HepG2 (cell line): Measurements from ENCODE around the gene SYTL2. TPM values are rescaled to one million over a fixed set of nuclear protein-coding genes. Genes with fewer than 3 reads are reported as not detected.

Experiments
- ATAC-seq: fragments of 200-7000 bp; cut with Tn5 transposase; 3 replicates; pipeline ENCODE4 v1.9.1; 2020; ENCODE audit warnings: mild to moderate bottlenecking, moderate library complexity
- BruUV-seq: library from RNA; stranded (reverse); fragments of 400-500 nt; replicated peaks from 2 replicates; lab custom pipeline; 2021; lab: Mats Ljungman, UMichigan
- CTCF ChIA-PET: fragments of 300-600 bp; formaldehyde crosslinking; extraction: SDS; loops from one replicate; lab custom pipeline; 2021; ENCODE audit warnings: low total read pairs, inconsistent platforms, low intra/inter-chr PET ratio; lab: Yijun Ruan, JAX
- POLR2A ChIA-PET: fragments of 350-600 bp; sonication (Branson Sonifier 250); formaldehyde crosslinking; loops from one replicate; lab custom pipeline; 2020; ENCODE audit warnings: antibody characterized with exemption, inconsistent platforms; lab: Yijun Ruan, JAX
- DNase-seq: peaks from one replicate; pipeline ENCODE4 v3.0.0-alpha.2; 2015; ENCODE audit warnings: low spot score
- FAIRE-seq: peaks from 3 replicates; lab custom pipeline; 2011; peaks lifted over from hg19 to GRCh38; lab: Jason Lieb, UNC
- H2AFZ ChIP-seq: one replicate; pipeline ENCODE4 v1.6.1; 2011; ENCODE audit warnings: low read length, inconsistent platforms
- H3K27ac ChIP-seq: fragments of 300-600 bp; 3 replicates; pipeline ENCODE4 v1.8.0; 2011; ENCODE audit warnings: mixed run types, mild to moderate bottlenecking, mixed read lengths, low read length, inconsistent platforms; ENCODE audit not compliant: insufficient read depth; ENCODE audit errors: extremely low read length
- H3K27me3 ChIP-seq, 2 experiments: fragments of 200-600 bp in 1 of 2; 2 replicates in 1 of 2; 3 replicates in 1 of 2; pipeline versions ENCODE4 v1.6.0 to v1.8.0; 2011; ENCODE audit warnings: low read length in 2 of 2, mild to moderate bottlenecking in 2 of 2, moderate library complexity in 2 of 2, inconsistent platforms in 1 of 2; ENCODE audit not compliant: insufficient read depth in 2 of 2, control insufficient read depth in 1 of 2
- H3K36me3 ChIP-seq, 2 experiments: fragments of 200-600 bp in 1 of 2; replicated peaks in 1 of 2; 2 replicates in 1 of 2; 3 replicates in 1 of 2; pipeline versions ENCODE4 v1.5.1 to v1.8.0; 2011; ENCODE audit warnings: low read length in 2 of 2, inconsistent platforms in 1 of 2; ENCODE audit not compliant: insufficient read depth in 2 of 2, control insufficient read depth in 1 of 2
- H3K4me1 ChIP-seq: 2 replicates; pipeline ENCODE4 v1.5.1; 2012; ENCODE audit warnings: low read length, inconsistent platforms; ENCODE audit not compliant: insufficient read depth
- H3K4me2 ChIP-seq: 2 replicates; pipeline ENCODE4 v1.6.0; 2011; ENCODE audit warnings: low read depth, low read length, inconsistent platforms
- H3K4me3 ChIP-seq, 3 experiments: fragments of 200-600 bp in 1 of 3; sonication (generic), shearing (Covaris generic) in 1 of 3; replicated peaks in 1 of 3; 2 replicates each; pipeline ENCODE4 v1.5.1; 2011 to 2016; ENCODE audit warnings: low read length in 3 of 3, inconsistent platforms in 2 of 3, low read depth in 2 of 3, mild to moderate bottlenecking in 2 of 3, control low read depth in 1 of 3, mixed read lengths in 1 of 3; ENCODE audit not compliant: insufficient read depth in 1 of 3
- H3K79me2 ChIP-seq: one replicate; pipeline ENCODE4 v1.6.1; 2011; ENCODE audit warnings: low read length, inconsistent platforms; ENCODE audit not compliant: insufficient read depth
- H3K9ac ChIP-seq: 2 replicates; pipeline ENCODE4 v1.6.0; 2011; ENCODE audit warnings: mild to moderate bottlenecking, low read depth, low read length, inconsistent platforms; ENCODE audit not compliant: insufficient read depth
- H3K9me3 ChIP-seq: 2 replicates; pipeline ENCODE4 v1.5.1; 2012; ENCODE audit warnings: mild to moderate bottlenecking, low read length
- H4K20me1 ChIP-seq: 2 replicates; pipeline ENCODE4 v1.6.0; 2011; ENCODE audit warnings: inconsistent platforms, mild to moderate bottlenecking, low read length, moderate library complexity; ENCODE audit not compliant: insufficient read depth
- KDM6A ChIP-seq: IDR thresholded peaks from 2 replicates; pipeline ENCODE4 v1.6.1; 2016; ENCODE audit warnings: low read depth
- MBNL3 ChIP-seq: fragments of 250-450 bp; sonication (Bioruptor Pico); conservative IDR thresholded peaks from 2 replicates; pipeline ENCODE4 v1.8.0; 2022; ENCODE audit warnings: mild to moderate bottlenecking, inconsistent platforms
- MIXL1 ChIP-seq: IDR thresholded peaks from 2 replicates; pipeline ENCODE4 v1.6.1; 2016
- MTA1 ChIP-seq: sonication (generic); formaldehyde crosslinking; IDR thresholded peaks from 2 replicates; pipeline ENCODE4 v1.4.0; 2020; ENCODE audit warnings: missing genetic modification reagents, mild to moderate bottlenecking, borderline replicate concordance
- SIN3A ChIP-seq: IDR thresholded peaks from 2 replicates; pipeline ENCODE4 v1.6.1; 2011; ENCODE audit warnings: low read depth, mild to moderate bottlenecking, control low read depth, low read length, borderline replicate concordance
- ZNF17 ChIP-seq: sonication (generic); formaldehyde crosslinking; IDR thresholded peaks from 2 replicates; pipeline ENCODE4 v1.5.0; 2020; ENCODE audit warnings: mild to moderate bottlenecking, missing genetic modification reagents
- ZNF205 ChIP-seq: IDR thresholded peaks from 2 replicates; pipeline ENCODE4 v1.6.1; 2018; ENCODE audit warnings: missing biosample characterization, missing genetic modification reagents
- ZNF7 ChIP-seq: IDR thresholded peaks from 2 replicates; pipeline ENCODE4 v1.6.1; 2016; ENCODE audit warnings: missing biosample characterization, missing genetic modification reagents
- ZNF713 ChIP-seq: sonication (generic); formaldehyde crosslinking; IDR thresholded peaks from 2 replicates; pipeline ENCODE4 v1.4.0; 2020; ENCODE audit warnings: mild to moderate bottlenecking, missing genetic modification reagents
- ZNF788 ChIP-seq: sonication (generic); formaldehyde crosslinking; IDR thresholded peaks from 2 replicates; pipeline ENCODE4 v1.5.0; 2020; ENCODE audit warnings: mild to moderate bottlenecking, missing genetic modification reagents, borderline replicate concordance
- ZNF850 ChIP-seq: sonication (generic); formaldehyde crosslinking; conservative IDR thresholded peaks from 2 replicates; pipeline ENCODE4 v1.9.0; 2021; ENCODE audit warnings: mild to moderate bottlenecking, missing genetic modification reagents
- WGBS: methylation state at CpG from one replicate; pipeline ENCODE4 v1.1.6; 2017; ENCODE audit warnings: low lambda C conversion rate; 5-methylcytosine and 5-hydroxymethylcytosine counted together
- in situ Hi-C: cut with HindIII; loops from 2 replicates; pipeline ENCODE4 v1.10.0; 2017; ENCODE audit warnings: low pct_unique_long_range_greater_than_20kb; ENCODE audit not compliant: extremely low pct_ligation_motif_present
- intact Hi-C: fragments of 100-400 bp; cut with micrococcal nuclease; formaldehyde crosslinking; loops from one replicate; pipeline ENCODE4 v1.10.0; 2022; ENCODE audit not compliant: unreplicated experiment
- polyA plus RNA-seq, 8 experiments: library from polyadenylated mRNA; depleted of rRNA in 3 of 8; stranded (reverse) in 7 of 8; unstranded in 1 of 8; fragments of >200 nt; fragmentation: Illumina TruSeq in 4 of 8; extraction: Trizol in 4 of 8; gene quantifications; 2 replicates each; pipeline versions ENCODE4 v1.2.1 to v1.2.3, GENCODE V29; 2011 to 2016; ENCODE audit warnings: low read depth in 4 of 8, missing spikeins in 1 of 8, mixed read lengths in 1 of 8; ENCODE audit not compliant: insufficient read depth in 1 of 8
- total RNA-seq, 5 experiments: library from RNA; depleted of rRNA; stranded (reverse); fragments of >200 nt; fragmentation: Illumina TruSeq; extraction: Trizol; gene quantifications; 2 replicates each; pipeline ENCODE4 v1.2.3, GENCODE V29; 2016; ENCODE audit warnings: low read depth in 1 of 5
- TF ChIP-seq, protein P1 (sequence below): sonication (generic); formaldehyde crosslinking; IDR thresholded peaks from 2 replicates; pipeline ENCODE4 v1.9.0; 2021; ENCODE audit warnings: missing genetic modification reagents, borderline replicate concordance
- TF ChIP-seq, protein P2 (sequence below): sonication (generic); formaldehyde crosslinking; IDR thresholded peaks from 2 replicates; pipeline ENCODE4 v1.4.0; 2020; ENCODE audit warnings: missing genetic modification reagents; ENCODE audit errors: not compliant biosample characterization
- TF ChIP-seq, protein P3 (sequence below): sonication (generic); formaldehyde crosslinking; IDR thresholded peaks from 2 replicates; pipeline ENCODE4 v1.5.0; 2020; ENCODE audit warnings: missing genetic modification reagents
- TF ChIP-seq, protein P4 (sequence below): IDR thresholded peaks from 2 replicates; pipeline ENCODE4 v1.6.1; 2016; ENCODE audit warnings: missing genetic modification reagents, missing compliant biosample characterization
- TF ChIP-seq, protein P5 (sequence below): IDR thresholded peaks from 2 replicates; pipeline ENCODE4 v1.6.1; 2012; ENCODE audit warnings: inconsistent platforms

Gene SYTL2
- total and polyA plus RNA-seq, 2 of the 13 experiments (the other 11 are each of a cell fraction or from before 2014, with no cell fraction given), result 0.77 to 0.90 TPM

DNA sequence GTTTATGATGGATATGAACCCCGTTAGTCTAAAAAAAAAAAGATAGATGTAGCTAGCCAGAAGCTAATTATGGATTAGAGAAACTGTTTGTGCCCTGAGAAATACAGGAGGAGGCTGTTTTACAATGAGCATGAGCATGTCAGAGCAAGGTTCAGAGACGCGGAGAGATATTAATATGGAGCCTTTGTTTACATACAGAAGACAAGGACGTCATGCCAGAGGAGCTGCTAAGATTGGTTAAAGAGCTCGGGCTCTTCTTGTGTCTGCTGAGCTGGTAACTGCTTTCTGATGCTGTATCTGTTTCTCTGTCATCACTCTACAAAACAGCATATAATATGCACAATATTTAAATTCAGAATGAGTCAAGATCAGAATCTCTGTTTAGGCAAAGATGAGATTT is 100.0 kb downstream of the SYTL2 start (continued):
- TF ChIP-seq ZNF17 (no peak), MBNL3 (CRISPR knock-in tag) (no peak)

DNA sequence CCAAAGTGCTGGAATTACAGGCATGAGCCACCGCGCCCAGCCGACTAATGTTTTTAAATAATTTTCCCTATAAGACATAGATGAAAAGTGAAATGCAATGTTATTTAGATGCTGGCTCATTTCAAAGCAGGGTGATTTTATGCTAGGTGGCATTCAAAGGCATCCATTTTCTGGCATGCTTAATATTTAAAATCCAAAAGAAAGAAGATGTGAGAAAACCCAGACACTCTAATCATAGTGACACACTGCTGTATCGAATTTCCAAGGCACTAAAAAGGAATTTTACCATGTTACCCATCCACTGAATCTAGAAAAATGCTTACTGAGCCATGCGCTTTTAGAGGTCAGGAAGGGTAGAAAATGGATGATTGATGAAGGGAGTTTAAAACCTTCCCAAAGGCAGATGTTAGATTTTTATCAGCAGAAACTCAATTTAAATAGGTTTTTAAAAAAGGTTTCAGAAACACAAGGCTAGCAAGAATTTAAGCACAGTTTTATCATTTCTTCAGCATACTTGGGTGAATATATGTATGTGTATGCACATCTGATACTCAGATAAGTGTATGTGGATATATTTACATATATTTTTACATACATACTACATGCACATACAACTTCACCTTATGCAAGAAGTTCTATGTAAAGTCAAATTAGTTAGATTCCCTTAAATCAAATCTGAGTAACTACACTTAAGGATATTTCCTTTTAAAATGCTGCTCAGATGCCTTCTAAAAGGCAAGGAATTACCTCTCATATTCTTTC is 100.8 kb downstream of the SYTL2 start:
- BruUV-seq, result no TSS peak
- no peak for FAIRE-seq
- TF ChIP-seq ZNF713 (CRISPR knock-in tag) (no peak), SIN3A (no peak), KDM6A (CRISPR knock-in tag) (no peak), MTA1 (CRISPR knock-in tag) (no peak), ZNF205 (CRISPR knock-in tag) (no peak), ZNF850 (no peak), ZNF7 (CRISPR knock-in tag) (no peak), ZNF788 (CRISPR knock-in tag) (no peak), MIXL1 (CRISPR knock-in tag) (no peak)
- TF ChIP-seq, protein P1, sequence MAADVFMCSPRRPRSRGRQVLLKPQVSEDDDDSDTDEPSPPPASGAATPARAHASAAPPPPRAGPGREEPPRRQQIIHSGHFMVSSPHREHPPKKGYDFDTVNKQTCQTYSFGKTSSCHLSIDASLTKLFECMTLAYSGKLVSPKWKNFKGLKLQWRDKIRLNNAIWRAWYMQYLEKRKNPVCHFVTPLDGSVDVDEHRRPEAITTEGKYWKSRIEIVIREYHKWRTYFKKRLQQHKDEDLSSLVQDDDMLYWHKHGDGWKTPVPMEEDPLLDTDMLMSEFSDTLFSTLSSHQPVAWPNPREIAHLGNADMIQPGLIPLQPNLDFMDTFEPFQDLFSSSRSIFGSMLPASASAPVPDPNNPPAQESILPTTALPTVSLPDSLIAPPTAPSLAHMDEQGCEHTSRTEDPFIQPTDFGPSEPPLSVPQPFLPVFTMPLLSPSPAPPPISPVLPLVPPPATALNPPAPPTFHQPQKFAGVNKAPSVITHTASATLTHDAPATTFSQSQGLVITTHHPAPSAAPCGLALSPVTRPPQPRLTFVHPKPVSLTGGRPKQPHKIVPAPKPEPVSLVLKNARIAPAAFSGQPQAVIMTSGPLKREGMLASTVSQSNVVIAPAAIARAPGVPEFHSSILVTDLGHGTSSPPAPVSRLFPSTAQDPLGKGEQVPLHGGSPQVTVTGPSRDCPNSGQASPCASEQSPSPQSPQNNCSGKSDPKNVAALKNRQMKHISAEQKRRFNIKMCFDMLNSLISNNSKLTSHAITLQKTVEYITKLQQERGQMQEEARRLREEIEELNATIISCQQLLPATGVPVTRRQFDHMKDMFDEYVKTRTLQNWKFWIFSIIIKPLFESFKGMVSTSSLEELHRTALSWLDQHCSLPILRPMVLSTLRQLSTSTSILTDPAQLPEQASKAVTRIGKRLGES (CRISPR knock-in tag), result no peak
- TF ChIP-seq, protein P2, sequence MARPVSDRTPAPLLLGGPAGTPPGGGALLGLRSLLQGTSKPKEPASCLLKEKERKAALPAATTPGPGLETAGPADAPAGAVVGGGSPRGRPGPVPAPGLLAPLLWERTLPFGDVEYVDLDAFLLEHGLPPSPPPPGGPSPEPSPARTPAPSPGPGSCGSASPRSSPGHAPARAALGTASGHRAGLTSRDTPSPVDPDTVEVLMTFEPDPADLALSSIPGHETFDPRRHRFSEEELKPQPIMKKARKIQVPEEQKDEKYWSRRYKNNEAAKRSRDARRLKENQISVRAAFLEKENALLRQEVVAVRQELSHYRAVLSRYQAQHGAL (CRISPR knock-in tag), result no peak
- TF ChIP-seq, protein P3, sequence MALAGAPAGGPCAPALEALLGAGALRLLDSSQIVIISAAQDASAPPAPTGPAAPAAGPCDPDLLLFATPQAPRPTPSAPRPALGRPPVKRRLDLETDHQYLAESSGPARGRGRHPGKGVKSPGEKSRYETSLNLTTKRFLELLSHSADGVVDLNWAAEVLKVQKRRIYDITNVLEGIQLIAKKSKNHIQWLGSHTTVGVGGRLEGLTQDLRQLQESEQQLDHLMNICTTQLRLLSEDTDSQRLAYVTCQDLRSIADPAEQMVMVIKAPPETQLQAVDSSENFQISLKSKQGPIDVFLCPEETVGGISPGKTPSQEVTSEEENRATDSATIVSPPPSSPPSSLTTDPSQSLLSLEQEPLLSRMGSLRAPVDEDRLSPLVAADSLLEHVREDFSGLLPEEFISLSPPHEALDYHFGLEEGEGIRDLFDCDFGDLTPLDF (CRISPR knock-in tag), result no peak
- TF ChIP-seq, protein P4, sequence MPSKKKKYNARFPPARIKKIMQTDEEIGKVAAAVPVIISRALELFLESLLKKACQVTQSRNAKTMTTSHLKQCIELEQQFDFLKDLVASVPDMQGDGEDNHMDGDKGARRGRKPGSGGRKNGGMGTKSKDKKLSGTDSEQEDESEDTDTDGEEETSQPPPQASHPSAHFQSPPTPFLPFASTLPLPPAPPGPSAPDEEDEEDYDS, result no peak
- TF ChIP-seq, protein P5, sequence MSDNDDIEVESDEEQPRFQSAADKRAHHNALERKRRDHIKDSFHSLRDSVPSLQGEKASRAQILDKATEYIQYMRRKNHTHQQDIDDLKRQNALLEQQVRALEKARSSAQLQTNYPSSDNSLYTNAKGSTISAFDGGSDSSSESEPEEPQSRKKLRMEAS, result no peak
- TF ChIP-seq, all 625 proteins: peak for 0
- in situ Hi-C loops, result no loop called here
- H4K20me1 ChIP-seq, result no peaks in the 10 kb centered on the region
- no peaks in the 10 kb centered on the region for H3K9me3 ChIP-seq
- no peak overlapping the region for H3K27ac ChIP-seq
- no peak overlapping the region for H3K4me2 ChIP-seq
- H3K9ac ChIP-seq, result no peak overlapping the region
- CTCF ChIA-PET, result no interaction called here
- 78% methylated on average over 5 of the region's 5 CpGs for WGBS
- POLR2A ChIA-PET, result no interaction called here
- intact Hi-C loops, result no loop called here
- no peak for ATAC-seq
- H2AFZ ChIP-seq, result no peak overlapping the region
- no peaks in the 10 kb centered on the region for H3K4me1 ChIP-seq
- no peak for DNase-seq
- no peaks in the 10 kb centered on the region for H3K27me3 ChIP-seq
- no peaks in the 10 kb centered on the region for H3K79me2 ChIP-seq
- H3K4me3 ChIP-seq, result no peak overlapping the region
- H3K36me3 ChIP-seq, result no peaks in the 10 kb centered on the region
